ENCODE measurements around the gene THNSL1.

DNA sequence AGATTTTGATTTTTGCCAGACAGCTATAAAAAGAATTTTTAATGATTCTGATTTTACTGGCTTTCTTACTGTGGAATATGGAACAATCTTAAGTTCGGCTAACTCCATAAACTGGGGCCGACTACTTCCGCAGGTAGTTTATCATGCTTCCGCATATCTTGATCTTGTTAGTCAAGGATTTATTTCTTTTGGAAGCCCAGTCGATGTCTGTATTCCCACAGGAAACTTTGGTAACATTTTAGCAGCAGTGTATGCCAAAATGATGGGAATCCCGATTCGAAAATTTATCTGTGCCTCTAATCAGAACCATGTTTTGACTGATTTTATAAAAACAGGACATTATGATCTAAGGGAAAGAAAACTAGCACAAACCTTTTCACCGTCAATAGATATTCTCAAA is 8.1 kb downstream of the THNSL1 start:
- TF ChIP-seq EP300 (IDR thresholded peaks at IDR 0.05) (no peak), MAX (IDR thresholded peaks at IDR 0.05) (no peak), KDM5A (IDR thresholded peaks at IDR 0.05) (no peak), BHLHE40 (IDR thresholded peaks at IDR 0.05; ENCODE audit: low read depth, low read length) (no peak)
- TF ChIP-seq, protein P1, sequence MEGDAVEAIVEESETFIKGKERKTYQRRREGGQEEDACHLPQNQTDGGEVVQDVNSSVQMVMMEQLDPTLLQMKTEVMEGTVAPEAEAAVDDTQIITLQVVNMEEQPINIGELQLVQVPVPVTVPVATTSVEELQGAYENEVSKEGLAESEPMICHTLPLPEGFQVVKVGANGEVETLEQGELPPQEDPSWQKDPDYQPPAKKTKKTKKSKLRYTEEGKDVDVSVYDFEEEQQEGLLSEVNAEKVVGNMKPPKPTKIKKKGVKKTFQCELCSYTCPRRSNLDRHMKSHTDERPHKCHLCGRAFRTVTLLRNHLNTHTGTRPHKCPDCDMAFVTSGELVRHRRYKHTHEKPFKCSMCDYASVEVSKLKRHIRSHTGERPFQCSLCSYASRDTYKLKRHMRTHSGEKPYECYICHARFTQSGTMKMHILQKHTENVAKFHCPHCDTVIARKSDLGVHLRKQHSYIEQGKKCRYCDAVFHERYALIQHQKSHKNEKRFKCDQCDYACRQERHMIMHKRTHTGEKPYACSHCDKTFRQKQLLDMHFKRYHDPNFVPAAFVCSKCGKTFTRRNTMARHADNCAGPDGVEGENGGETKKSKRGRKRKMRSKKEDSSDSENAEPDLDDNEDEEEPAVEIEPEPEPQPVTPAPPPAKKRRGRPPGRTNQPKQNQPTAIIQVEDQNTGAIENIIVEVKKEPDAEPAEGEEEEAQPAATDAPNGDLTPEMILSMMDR (IDR thresholded peaks at IDR 0.05) = no peak
